GM23338 (cell line): ENCODE measurements around the gene COPS2.

ENCODE experiments used
- EZH2phosphoT487 ChIP-seq: fragments of 200-600 bp; sonication (generic); IDR thresholded peaks from one replicate; pipeline ENCODE4 v1.8.1; 2018; ENCODE audit warnings: antibody characterized with exemption; ENCODE audit not compliant: unreplicated experiment
- JUNB ChIP-seq: IDR thresholded peaks from one replicate; pipeline ENCODE4 v1.6.1; 2016; ENCODE audit warnings: antibody characterized with exemption; ENCODE audit not compliant: unreplicated experiment
- NANOG ChIP-seq: IDR thresholded peaks from 2 replicates; pipeline ENCODE4 v1.6.1; 2016; ENCODE audit warnings: antibody characterized with exemption, borderline replicate concordance
- POLR2AphosphoS5 ChIP-seq: IDR thresholded peaks from 2 replicates; pipeline ENCODE4 v1.6.1; 2016; ENCODE audit warnings: antibody characterized with exemption, low read depth
- TF ChIP-seq, protein P1 (sequence below), 2 experiments: fragments of 200-600 bp in 1 of 2; sonication (generic) in 1 of 2; conservative IDR thresholded peaks; 2 replicates each; pipeline versions ENCODE4 v1.5.1 to v1.6.1; 2016 to 2017; ENCODE audit warnings: antibody characterized with exemption in 2 of 2, low read depth in 2 of 2, mild to moderate bottlenecking in 2 of 2, moderate library complexity in 1 of 2
- TF ChIP-seq, protein P2 (sequence below): IDR thresholded peaks from one replicate; pipeline ENCODE4 v1.6.1; 2018; ENCODE audit warnings: antibody characterized with exemption; ENCODE audit not compliant: unreplicated experiment
- TF ChIP-seq, protein P3 (sequence below): IDR thresholded peaks from 2 replicates; pipeline ENCODE4 v1.6.1; 2016; ENCODE audit warnings: antibody characterized with exemption

DNA sequence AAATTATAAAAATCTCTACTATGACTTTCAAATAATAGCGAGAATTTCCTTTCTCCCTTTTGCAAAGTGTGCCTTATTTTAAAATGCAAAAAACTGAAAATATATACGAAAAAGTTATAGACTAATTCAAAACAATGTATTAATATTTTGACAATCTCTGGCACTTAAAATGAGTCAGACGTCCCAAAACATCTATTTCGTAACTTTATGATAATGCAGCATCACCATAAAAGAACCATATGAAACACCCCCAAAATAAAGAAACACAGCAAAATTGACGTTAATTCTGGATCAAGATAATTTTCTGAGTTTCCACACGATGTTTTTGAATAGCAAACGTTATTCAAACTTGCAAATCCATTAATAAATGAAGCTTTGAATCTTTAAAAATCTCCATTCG, 1.0 kb downstream of the COPS2 start:
- TF ChIP-seq, protein P1, sequence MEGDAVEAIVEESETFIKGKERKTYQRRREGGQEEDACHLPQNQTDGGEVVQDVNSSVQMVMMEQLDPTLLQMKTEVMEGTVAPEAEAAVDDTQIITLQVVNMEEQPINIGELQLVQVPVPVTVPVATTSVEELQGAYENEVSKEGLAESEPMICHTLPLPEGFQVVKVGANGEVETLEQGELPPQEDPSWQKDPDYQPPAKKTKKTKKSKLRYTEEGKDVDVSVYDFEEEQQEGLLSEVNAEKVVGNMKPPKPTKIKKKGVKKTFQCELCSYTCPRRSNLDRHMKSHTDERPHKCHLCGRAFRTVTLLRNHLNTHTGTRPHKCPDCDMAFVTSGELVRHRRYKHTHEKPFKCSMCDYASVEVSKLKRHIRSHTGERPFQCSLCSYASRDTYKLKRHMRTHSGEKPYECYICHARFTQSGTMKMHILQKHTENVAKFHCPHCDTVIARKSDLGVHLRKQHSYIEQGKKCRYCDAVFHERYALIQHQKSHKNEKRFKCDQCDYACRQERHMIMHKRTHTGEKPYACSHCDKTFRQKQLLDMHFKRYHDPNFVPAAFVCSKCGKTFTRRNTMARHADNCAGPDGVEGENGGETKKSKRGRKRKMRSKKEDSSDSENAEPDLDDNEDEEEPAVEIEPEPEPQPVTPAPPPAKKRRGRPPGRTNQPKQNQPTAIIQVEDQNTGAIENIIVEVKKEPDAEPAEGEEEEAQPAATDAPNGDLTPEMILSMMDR (conservative IDR thresholded peaks at IDR 0.05; ENCODE audit: low read depth in 2 of 2), result no peak
- TF ChIP-seq, protein P2, sequence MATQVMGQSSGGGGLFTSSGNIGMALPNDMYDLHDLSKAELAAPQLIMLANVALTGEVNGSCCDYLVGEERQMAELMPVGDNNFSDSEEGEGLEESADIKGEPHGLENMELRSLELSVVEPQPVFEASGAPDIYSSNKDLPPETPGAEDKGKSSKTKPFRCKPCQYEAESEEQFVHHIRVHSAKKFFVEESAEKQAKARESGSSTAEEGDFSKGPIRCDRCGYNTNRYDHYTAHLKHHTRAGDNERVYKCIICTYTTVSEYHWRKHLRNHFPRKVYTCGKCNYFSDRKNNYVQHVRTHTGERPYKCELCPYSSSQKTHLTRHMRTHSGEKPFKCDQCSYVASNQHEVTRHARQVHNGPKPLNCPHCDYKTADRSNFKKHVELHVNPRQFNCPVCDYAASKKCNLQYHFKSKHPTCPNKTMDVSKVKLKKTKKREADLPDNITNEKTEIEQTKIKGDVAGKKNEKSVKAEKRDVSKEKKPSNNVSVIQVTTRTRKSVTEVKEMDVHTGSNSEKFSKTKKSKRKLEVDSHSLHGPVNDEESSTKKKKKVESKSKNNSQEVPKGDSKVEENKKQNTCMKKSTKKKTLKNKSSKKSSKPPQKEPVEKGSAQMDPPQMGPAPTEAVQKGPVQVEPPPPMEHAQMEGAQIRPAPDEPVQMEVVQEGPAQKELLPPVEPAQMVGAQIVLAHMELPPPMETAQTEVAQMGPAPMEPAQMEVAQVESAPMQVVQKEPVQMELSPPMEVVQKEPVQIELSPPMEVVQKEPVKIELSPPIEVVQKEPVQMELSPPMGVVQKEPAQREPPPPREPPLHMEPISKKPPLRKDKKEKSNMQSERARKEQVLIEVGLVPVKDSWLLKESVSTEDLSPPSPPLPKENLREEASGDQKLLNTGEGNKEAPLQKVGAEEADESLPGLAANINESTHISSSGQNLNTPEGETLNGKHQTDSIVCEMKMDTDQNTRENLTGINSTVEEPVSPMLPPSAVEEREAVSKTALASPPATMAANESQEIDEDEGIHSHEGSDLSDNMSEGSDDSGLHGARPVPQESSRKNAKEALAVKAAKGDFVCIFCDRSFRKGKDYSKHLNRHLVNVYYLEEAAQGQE, result no peak
- TF ChIP-seq EZH2phosphoT487 (no peak), JUNB (no peak), NANOG (no peak), POLR2AphosphoS5 (no peak)
- TF ChIP-seq, protein P3, sequence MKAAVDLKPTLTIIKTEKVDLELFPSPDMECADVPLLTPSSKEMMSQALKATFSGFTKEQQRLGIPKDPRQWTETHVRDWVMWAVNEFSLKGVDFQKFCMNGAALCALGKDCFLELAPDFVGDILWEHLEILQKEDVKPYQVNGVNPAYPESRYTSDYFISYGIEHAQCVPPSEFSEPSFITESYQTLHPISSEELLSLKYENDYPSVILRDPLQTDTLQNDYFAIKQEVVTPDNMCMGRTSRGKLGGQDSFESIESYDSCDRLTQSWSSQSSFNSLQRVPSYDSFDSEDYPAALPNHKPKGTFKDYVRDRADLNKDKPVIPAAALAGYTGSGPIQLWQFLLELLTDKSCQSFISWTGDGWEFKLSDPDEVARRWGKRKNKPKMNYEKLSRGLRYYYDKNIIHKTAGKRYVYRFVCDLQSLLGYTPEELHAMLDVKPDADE, result no peak
